Astrocyte (in vitro differentiated cells and primary cell): Measurements from ENCODE around the gene RXYLT1. TPM values are rescaled to one million over a fixed set of nuclear protein-coding genes. Genes with fewer than 3 reads are reported as not detected.
A peak's percentile ranks its signal among the peaks of the same experiment; 100 is the strongest.

ENCODE experiments used
- DNase-seq: peaks from one replicate; pipeline ENCODE4 v3.0.0-alpha.2; 2010; ENCODE audit warnings: low read depth
- FAIRE-seq: peaks from 2 replicates; lab custom pipeline; 2011; peaks lifted over from hg19 to GRCh38; lab: Jason Lieb, UNC
- H2AFZ ChIP-seq: 2 replicates; pipeline ENCODE4 v1.6.0; 2012; ENCODE audit warnings: low read depth, low read length, inconsistent platforms
- H3K27ac ChIP-seq: 2 replicates; pipeline ENCODE4 v1.5.1; 2011; ENCODE audit warnings: low read depth, low read length, inconsistent platforms
- H3K27me3 ChIP-seq: 2 replicates; pipeline ENCODE4 v1.6.0; 2011; ENCODE audit warnings: low read length, inconsistent platforms; ENCODE audit not compliant: insufficient read depth
- H3K36me3 ChIP-seq: 2 replicates; pipeline ENCODE4 v1.5.1; 2011; ENCODE audit warnings: low read length, inconsistent platforms; ENCODE audit not compliant: insufficient read depth
- H3K4me1 ChIP-seq: 2 replicates; pipeline ENCODE4 v1.5.1; 2011; ENCODE audit warnings: low read length, inconsistent platforms; ENCODE audit not compliant: insufficient read depth
- H3K4me2 ChIP-seq: 2 replicates; pipeline ENCODE4 v1.6.0; 2012; ENCODE audit warnings: low read length, inconsistent platforms
- H3K4me3 ChIP-seq: 2 replicates; pipeline ENCODE4 v1.5.1; 2011; ENCODE audit warnings: low read depth, mild to moderate bottlenecking, low read length, inconsistent platforms; ENCODE audit not compliant: insufficient read depth
- H3K79me2 ChIP-seq: 2 replicates; pipeline ENCODE4 v1.6.0; 2012; ENCODE audit warnings: mild to moderate bottlenecking, low read length, inconsistent platforms; ENCODE audit not compliant: insufficient read depth
- H3K9ac ChIP-seq: 2 replicates; pipeline ENCODE4 v1.6.0; 2012; ENCODE audit warnings: mild to moderate bottlenecking, low read length, inconsistent platforms
- H3K9me3 ChIP-seq: 2 replicates; pipeline ENCODE4 v1.5.1; 2012; ENCODE audit warnings: low read depth, mild to moderate bottlenecking, low read length, inconsistent platforms; ENCODE audit not compliant: insufficient read depth
- H4K20me1 ChIP-seq: 2 replicates; pipeline ENCODE4 v1.6.0; 2012; ENCODE audit warnings: low read length, inconsistent platforms; ENCODE audit not compliant: insufficient read depth
- H3K27ac Mint-ChIP-seq: one replicate; pipeline ENCODE4 v1.8.0; 2021; ENCODE audit warnings: mild to moderate bottlenecking, mixed read lengths; ENCODE audit not compliant: unreplicated experiment
- H3K27me3 Mint-ChIP-seq: one replicate; pipeline ENCODE4 v1.8.0; 2021; ENCODE audit warnings: low read depth, mixed read lengths; ENCODE audit not compliant: unreplicated experiment
- H3K36me3 Mint-ChIP-seq: one replicate; pipeline ENCODE4 v1.8.0; 2021; ENCODE audit warnings: low read depth, mixed read lengths; ENCODE audit not compliant: unreplicated experiment
- H3K4me1 Mint-ChIP-seq: one replicate; pipeline ENCODE4 v1.8.0; 2021; ENCODE audit warnings: low read depth, mixed read lengths; ENCODE audit not compliant: unreplicated experiment
- H3K4me3 Mint-ChIP-seq: one replicate; pipeline ENCODE4 v1.8.0; 2021; ENCODE audit warnings: mild to moderate bottlenecking, moderate library complexity, mixed read lengths; ENCODE audit not compliant: unreplicated experiment
- H3K9me3 Mint-ChIP-seq: one replicate; pipeline ENCODE4 v1.8.0; 2021; ENCODE audit warnings: mild to moderate bottlenecking, mixed read lengths; ENCODE audit not compliant: unreplicated experiment
- CTCF ChIP-seq: IDR thresholded peaks from 2 replicates; pipeline ENCODE4 v1.5.1; 2011; ENCODE audit warnings: low read depth, mild to moderate bottlenecking, inconsistent platforms, low read length, moderate library complexity; ENCODE audit not compliant: insufficient read depth
- EZH2 ChIP-seq: IDR thresholded peaks from 2 replicates; pipeline ENCODE4 v1.6.1; 2012; ENCODE audit warnings: mild to moderate bottlenecking, low read length, inconsistent platforms; ENCODE audit not compliant: insufficient read depth
- total RNA-seq: library from RNA; stranded (reverse); gene quantifications from 2 replicates; pipeline ENCODE4 v1.2.1, GENCODE V29; 2021

RXYLT1 gene
- total RNA-seq, 1 donor from 2014 or later, result 15.5 TPM

- Histone ChIP-seq H3K27ac (no peak overlapping the region), H3K9me3 (no peaks in the 10 kb centered on the region), H3K4me1 (peaks cover 6% of the 10 kb centered on the region), H3K36me3 (no peaks in the 10 kb centered on the region), H2AFZ (peak overlapping the region; percentile 100), H3K4me3 (peak overlapping the region; percentile 58), H3K4me2 (peak overlapping the region; percentile 91), H3K27me3 (peaks cover 2% of the 10 kb centered on the region), H4K20me1 (no peaks in the 10 kb centered on the region), H3K79me2 (no peaks in the 10 kb centered on the region), H3K9ac (peak overlapping the region; percentile 67)
- H3K9me3 Mint-ChIP-seq, result peaks cover 6% of the 10 kb centered on the region
- DNase-seq, result no peak
- no peak overlapping the region for H3K4me3 Mint-ChIP-seq
- no peak for FAIRE-seq
- no peak overlapping the region for H3K27ac Mint-ChIP-seq
- no peak for TF ChIP-seq CTCF
- no peak for TF ChIP-seq EZH2
- peaks cover 5% of the 10 kb centered on the region for H3K4me1 Mint-ChIP-seq
- H3K27me3 Mint-ChIP-seq, result no peaks in the 10 kb centered on the region
- H3K36me3 Mint-ChIP-seq, result no peaks in the 10 kb centered on the region
These were observed 42.1 kb downstream of the RXYLT1 start for GRCh38 chr12:63821781-63822251.

- Histone ChIP-seq H4K20me1 (no peaks in the 10 kb centered on the region), H3K9me3 (no peaks in the 10 kb centered on the region), H3K4me3 (peak overlapping the region; percentile 58), H3K27me3 (no peaks in the 10 kb centered on the region), H2AFZ (peak overlapping the region; percentile 100), H3K27ac (no peak overlapping the region), H3K79me2 (no peaks in the 10 kb centered on the region), H3K9ac (peak overlapping the region; percentile 67), H3K4me1 (peaks cover 6% of the 10 kb centered on the region), H3K36me3 (no peaks in the 10 kb centered on the region), H3K4me2 (peak overlapping the region; percentile 91)
- peak; percentile 48 for DNase-seq
- H3K27me3 Mint-ChIP-seq, result no peaks in the 10 kb centered on the region
- FAIRE-seq, result peak; percentile 34
- no peaks in the 10 kb centered on the region for H3K36me3 Mint-ChIP-seq
- no peak overlapping the region for H3K4me3 Mint-ChIP-seq
- H3K4me1 Mint-ChIP-seq, result peaks cover 5% of the 10 kb centered on the region
- no peak overlapping the region for H3K27ac Mint-ChIP-seq
- no peak for TF ChIP-seq CTCF
- no peak for TF ChIP-seq EZH2
- H3K9me3 Mint-ChIP-seq, result peaks cover 2% of the 10 kb centered on the region
These were observed 42.6 kb downstream of the RXYLT1 start for GRCh38 chr12:63822352-63822751.

- peaks cover 5% of the 10 kb centered on the region for H3K4me1 Mint-ChIP-seq
- no peak overlapping the region for H3K4me3 ChIP-seq
- H3K4me3 Mint-ChIP-seq, result no peak overlapping the region
- no peaks in the 10 kb centered on the region for H3K9me3 Mint-ChIP-seq
- H3K27ac ChIP-seq, result no peak overlapping the region
- peak overlapping the region; percentile 91 for H3K4me2 ChIP-seq
- no peak for FAIRE-seq
- H3K9me3 ChIP-seq, result no peaks in the 10 kb centered on the region
- no peak for DNase-seq
- no peaks in the 10 kb centered on the region for H4K20me1 ChIP-seq
- no peaks in the 10 kb centered on the region for H3K36me3 Mint-ChIP-seq
- H3K36me3 ChIP-seq, result no peaks in the 10 kb centered on the region
- no peaks in the 10 kb centered on the region for H3K27me3 ChIP-seq
- no peaks in the 10 kb centered on the region for H3K27me3 Mint-ChIP-seq
- no peak overlapping the region for H3K9ac ChIP-seq
- H2AFZ ChIP-seq, result no peak overlapping the region
- H3K27ac Mint-ChIP-seq, result no peak overlapping the region
- peaks cover 6% of the 10 kb centered on the region for H3K4me1 ChIP-seq
- TF ChIP-seq CTCF (no peak), EZH2 (no peak)
- no peaks in the 10 kb centered on the region for H3K79me2 ChIP-seq
These were observed 43.3 kb downstream of the RXYLT1 start for GRCh38 chr12:63823040-63823439.
